H1 (cell line): ENCODE measurements around the gene MACROD2. TPM values are rescaled to one million over a fixed set of nuclear protein-coding genes. Genes with fewer than 3 reads are reported as not detected.

Experiments used
- ASH2L ChIP-seq: fragments of 200-600, 300-600 bp; sonication (generic); IDR thresholded peaks from one replicate; pipeline ENCODE4 v1.7.1; 2017; ENCODE audit warnings: low read length
- CBX5 ChIP-seq: fragments of 300-800, 300-1000 bp; sonication (generic); IDR thresholded peaks from 2 replicates; pipeline ENCODE4 v1.7.1; 2016; ENCODE audit warnings: antibody characterized with exemption, low read length, low read depth
- CHD7 ChIP-seq: fragments of 300-600 bp; sonication (generic); IDR thresholded peaks from 2 replicates; pipeline ENCODE4 v1.7.1; 2012; ENCODE audit warnings: low read length, moderate library complexity, mild to moderate bottlenecking, inconsistent platforms; ENCODE audit not compliant: insufficient replicate concordance
- EGR1 ChIP-seq: IDR thresholded peaks from 2 replicates; pipeline ENCODE4 v1.6.1; 2011; ENCODE audit warnings: low read depth, low read length, borderline replicate concordance
- HDAC6 ChIP-seq: IDR thresholded peaks from one replicate; pipeline ENCODE4 v1.7.1; 2012; ENCODE audit warnings: low read depth, mild to moderate bottlenecking, inconsistent platforms, low read length, moderate library complexity
- NANOG ChIP-seq: IDR thresholded peaks from 2 replicates; pipeline ENCODE4 v1.6.1; 2011; ENCODE audit warnings: low read length, low read depth, mild to moderate bottlenecking, inconsistent platforms; ENCODE audit not compliant: insufficient read depth, poor library complexity, severe bottlenecking
- PHF8 ChIP-seq: fragments of 200-600 bp; sonication (generic); conservative IDR thresholded peaks from 2 replicates; pipeline ENCODE4 v1.7.1; 2012; ENCODE audit warnings: low read depth, mild to moderate bottlenecking, inconsistent platforms, low read length, moderate library complexity
- POLR2AphosphoS5 ChIP-seq: IDR thresholded peaks from 2 replicates; pipeline ENCODE4 v1.6.1; 2011; ENCODE audit warnings: low read depth, low read length
- RAD21 ChIP-seq, 2 experiments: IDR thresholded peaks in 1 of 2; conservative IDR thresholded peaks in 1 of 2; 2 replicates each; pipeline ENCODE4 v1.6.1; 2011; ENCODE audit warnings: low read depth in 2 of 2, low read length in 2 of 2, improper control_type of control experiment in 1 of 2, inconsistent platforms in 1 of 2, mild to moderate bottlenecking in 1 of 2, moderate library complexity in 1 of 2
- RNF2 ChIP-seq: fragments of 200-900, 300-1000 bp; sonication (generic); IDR thresholded peaks from 2 replicates; pipeline ENCODE4 v1.7.1; 2016; ENCODE audit warnings: borderline replicate concordance, low read depth, mild to moderate bottlenecking, antibody characterized with exemption, low read length; ENCODE audit not compliant: poor library complexity, severe bottlenecking; ENCODE audit errors: missing control alignments
- SIN3A ChIP-seq, 2 experiments: IDR thresholded peaks in 1 of 2; conservative IDR thresholded peaks in 1 of 2; 2 replicates each; pipeline ENCODE4 v1.6.1; 2011 to 2012; ENCODE audit warnings: low read length in 2 of 2, improper control_type of control experiment in 1 of 2, low read depth in 1 of 2, mild to moderate bottlenecking in 1 of 2
- polyA plus RNA-seq, 7 experiments: library from polyadenylated mRNA; depleted of rRNA in 3 of 7; stranded (reverse) in 5 of 7; unstranded in 2 of 7; fragments of >200 nt in 5 of 7; fragments of 200-250 nt in 2 of 7; gene quantifications; 1 replicate in 5 of 7; 2 replicates in 1 of 7; 4 replicates in 1 of 7; pipeline versions ENCODE4 v1.2.1 to v1.2.3, GENCODE V29; 2011 to 2013; ENCODE audit warnings: missing spikeins in 2 of 7, mixed read lengths in 2 of 7
- total RNA-seq: library from RNA; stranded (reverse); fragmentation: NEBNext Ultra II Directional; extraction: Animal tissue kit (Norgen Biotek cat#: 25700); gene quantifications from 2 replicates; pipeline ENCODE4 v1.2.1, GENCODE V29; 2021

Gene MACROD2
- total and polyA plus RNA-seq, 2 of the 8 experiments (the other 6 are each of a cell fraction or from before 2014, with no cell fraction given) = 0.70 to 3.9 TPM

- TF ChIP-seq CHD7 (no peak), EGR1 (no peak), ASH2L (no peak), SIN3A (conservative IDR thresholded peaks at IDR 0.05 in 1 of 2, IDR thresholded peaks at IDR 0.05 in 1 of 2; ENCODE audit: low read depth in 1 of 2, low read length in 2 of 2) (no peak), NANOG (no peak), POLR2AphosphoS5 (no peak), RAD21 (IDR thresholded peaks at IDR 0.05 in 1 of 2, conservative IDR thresholded peaks at IDR 0.05 in 1 of 2; ENCODE audit: low read depth in 2 of 2, low read length in 2 of 2) (no peak), HDAC6 (no peak), PHF8 (no peak), CBX5 (no peak), RNF2 (no peak)
Observed at GRCh38 chr20:14783766-14784165, 788.5 kb downstream of the MACROD2 start (continued).
